Testis (tissue), 2 donors: ENCODE results near the gene RPAP2.

Experiments used
- POLR2A ChIP-seq: fragments of 450-650 bp; IDR thresholded peaks from one replicate; pipeline ENCODE4 v1.6.1; 2017; ENCODE audit warnings: antibody characterized with exemption, mild to moderate bottlenecking, moderate library complexity
- TF ChIP-seq, protein P1 (sequence below), 3 experiments: fragments of 450-650 bp in 2 of 3; fragments of 200-600 bp in 1 of 3; sonication (generic) in 1 of 3; IDR thresholded peaks; one replicate each; pipeline ENCODE4 v1.5.1; 2016 to 2019; ENCODE audit warnings: antibody characterized with exemption in 3 of 3, mild to moderate bottlenecking in 2 of 3, moderate library complexity in 1 of 3

DNA sequence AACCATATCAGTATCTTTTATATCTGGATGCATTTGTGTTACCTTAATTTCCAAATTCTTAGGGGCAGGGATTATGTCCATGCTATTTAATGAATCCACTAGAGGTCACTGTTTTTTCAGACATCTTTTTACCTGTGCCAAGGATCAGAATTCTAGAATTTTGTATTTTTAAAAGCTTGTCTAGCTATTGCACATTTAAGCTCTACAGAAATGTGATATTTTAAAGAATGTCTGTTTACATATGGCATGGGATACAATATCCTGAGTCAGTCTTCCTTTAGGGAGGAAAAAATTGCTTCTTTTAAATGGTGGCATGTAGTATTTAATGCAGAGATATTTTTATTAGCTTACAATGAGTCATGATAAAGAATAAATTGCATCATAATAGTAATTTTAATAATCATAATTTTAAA, 11.3 kb downstream of the RPAP2 start:
- TF ChIP-seq, protein P1, sequence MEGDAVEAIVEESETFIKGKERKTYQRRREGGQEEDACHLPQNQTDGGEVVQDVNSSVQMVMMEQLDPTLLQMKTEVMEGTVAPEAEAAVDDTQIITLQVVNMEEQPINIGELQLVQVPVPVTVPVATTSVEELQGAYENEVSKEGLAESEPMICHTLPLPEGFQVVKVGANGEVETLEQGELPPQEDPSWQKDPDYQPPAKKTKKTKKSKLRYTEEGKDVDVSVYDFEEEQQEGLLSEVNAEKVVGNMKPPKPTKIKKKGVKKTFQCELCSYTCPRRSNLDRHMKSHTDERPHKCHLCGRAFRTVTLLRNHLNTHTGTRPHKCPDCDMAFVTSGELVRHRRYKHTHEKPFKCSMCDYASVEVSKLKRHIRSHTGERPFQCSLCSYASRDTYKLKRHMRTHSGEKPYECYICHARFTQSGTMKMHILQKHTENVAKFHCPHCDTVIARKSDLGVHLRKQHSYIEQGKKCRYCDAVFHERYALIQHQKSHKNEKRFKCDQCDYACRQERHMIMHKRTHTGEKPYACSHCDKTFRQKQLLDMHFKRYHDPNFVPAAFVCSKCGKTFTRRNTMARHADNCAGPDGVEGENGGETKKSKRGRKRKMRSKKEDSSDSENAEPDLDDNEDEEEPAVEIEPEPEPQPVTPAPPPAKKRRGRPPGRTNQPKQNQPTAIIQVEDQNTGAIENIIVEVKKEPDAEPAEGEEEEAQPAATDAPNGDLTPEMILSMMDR (IDR thresholded peaks at IDR 0.05), result peak in 1 of 3 experiments; percentile 59
- TF ChIP-seq POLR2A, result no peak
